ENCODE results near the gene ADORA3. TPM values are rescaled to one million over a fixed set of nuclear protein-coding genes. Genes with fewer than 3 reads are reported as not detected.
A peak's percentile ranks its signal among the peaks of the same experiment; 100 is the strongest.

Gene ADORA3
- total and polyA plus RNA-seq, 2 of the 8 experiments (the other 6 are each of a cell fraction or from before 2014, with no cell fraction given): 0.03 TPM; not detected in 1

- Histone ChIP-seq H2BK120ac (replicated peaks; ENCODE audit: low read depth, low read length) (peak overlapping the region; percentile 28), H3K9ac (replicated peaks in 1 of 4; ENCODE audit: extremely low read depth in 1 of 4, low read depth in 3 of 4, low read length in 3 of 4) (no peak overlapping the region), H3K4me3 (ENCODE audit: extremely low read depth in 1 of 4, insufficient read depth in 2 of 4, low read depth in 3 of 4, low read length in 4 of 4) (no peak overlapping the region), H2AFZ (ENCODE audit: low read length) (peak overlapping the region; percentile 15; the same call in 1 of the 2 replicates), H4K91ac (replicated peaks; ENCODE audit: insufficient read length, low read length) (peak overlapping the region; percentile 52), H4K20me1 (replicated peaks in 1 of 2; ENCODE audit: control insufficient read depth in 1 of 2, insufficient read depth in 2 of 2, low read length in 2 of 2) (no peaks in the 10 kb centered on the region), H3K36me3 (ENCODE audit: control insufficient read depth in 2 of 4, insufficient read depth in 4 of 4, low read length in 3 of 4) (no peaks in the 10 kb centered on the region), H2BK20ac (ENCODE audit: low read length) (peak overlapping the region; percentile 94; the same call in 1 of the 2 replicates), H3K27me3 (replicated peaks in 1 of 4; ENCODE audit: control insufficient read depth in 3 of 4, extremely low read depth in 1 of 4, insufficient read depth in 3 of 4, low read length in 3 of 4) (no peaks in the 10 kb centered on the region; a peak in 2 of 7 replicates), H3K18ac (ENCODE audit: extremely low read depth, low read length) (no peak overlapping the region), H3K4me2 (ENCODE audit: insufficient read depth in 1 of 2, low read depth in 2 of 2, low read length in 2 of 2) (peak overlapping the region in 1 of 2 experiments; percentile 44; a peak in 2 of 4 replicates), H3K9me3 (ENCODE audit: insufficient read depth in 2 of 2, low read depth in 1 of 2, low read length in 1 of 2) (no peaks in the 10 kb centered on the region), H3K27ac (ENCODE audit: low read depth, low read length) (no peak overlapping the region), H4K8ac (ENCODE audit: extremely low read depth, insufficient read depth, low read length) (no peak overlapping the region; the same call in 1 of the 2 replicates), H4K5ac (ENCODE audit: insufficient read length, low read depth, low read length) (no peak overlapping the region), H3K4ac (replicated peaks; ENCODE audit: insufficient read length, low read depth, low read length) (no peak overlapping the region), H3K56ac (replicated peaks; ENCODE audit: insufficient read length, low read depth, low read length) (no peak overlapping the region), H3K23ac (ENCODE audit: insufficient read length) (no peak overlapping the region), H3K23me2 (ENCODE audit: low read depth, low read length) (peaks cover 2% of the 10 kb centered on the region; the same call in 1 of the 2 replicates), H3K79me2 (ENCODE audit: control insufficient read depth in 1 of 2, insufficient read depth in 2 of 2, low read length in 2 of 2) (no peaks in the 10 kb centered on the region), H2BK12ac (ENCODE audit: low read depth, low read length) (peak overlapping the region; percentile 98), H3K79me1 (ENCODE audit: low read depth, low read length) (no peaks in the 10 kb centered on the region), H2BK5ac (ENCODE audit: low read depth, low read length) (peak overlapping the region; percentile 89; the same call in 1 of the 2 replicates), H2AK5ac (ENCODE audit: low read depth, low read length) (no peak overlapping the region), H2BK15ac (ENCODE audit: low read length) (no peak overlapping the region), H3K14ac (ENCODE audit: insufficient read length) (no peak overlapping the region), H3K4me1 (replicated peaks in 1 of 4; ENCODE audit: control insufficient read depth in 3 of 4, insufficient read depth in 4 of 4, low read length in 3 of 4) (peaks cover 0 to 4% (median 2%) of the 10 kb centered on the region in 4 experiments; a peak in 4 of 7 replicates)
- ChIA-PET POLR2A (ENCODE audit: partially characterized antibody) (no interaction called here), CTCF (ENCODE audit: partially characterized antibody) (interaction anchor here (1.2 to 1.4 kb wide), 2 partner anchors 10 to 35 kb away, joined by 3 to 7 read pairs; no protein-coding TSS in a partner anchor)
- DNase-seq (ENCODE audit: low read depth in 1 of 2, low spot score in 2 of 2) (no peak), FAIRE-seq (peak; percentile 24)
- WGBS, 2 experiments (ENCODE audit: extremely low coverage in 1 of 2, insufficient coverage in 1 of 2, insufficient read length in 1 of 2, insufficient replicate concordance in 2 of 2, low coverage in 1 of 2, low lambda C conversion rate in 2 of 2, missing lambda C conversion rate in 1 of 2): 62% methylated on average over 14 of the region's 14 CpGs; no CpG with 5 or more reads in 1 of the 2 experiments
- peak; percentile 63 for TF ChIP-seq E2F6 (IDR thresholded peaks at IDR 0.05)
- peak; percentile 73 for TF ChIP-seq MAX (IDR thresholded peaks at IDR 0.05)
- no peak for TF ChIP-seq CTBP2 (IDR thresholded peaks at IDR 0.05; ENCODE audit: borderline replicate concordance, insufficient read depth, insufficient read length, low read length)
Observed at GRCh38 chr1:111542187-111542586, 38.8 kb upstream of the ADORA3 start.

Data from H1 (cell line).